Cerebellar nuclear complex (tissue), 1 donor: ENCODE measurements around the gene NPSR1.
"Not testable (repeated sequence)": the region's sequence is repeated elsewhere in the genome, so short reads cannot be mapped to it uniquely, and the experiment has no call there.

Source experiments
- DNase-seq, 2 experiments: peaks; one replicate each; lab custom pipeline; 2025; lab: John Stamatoyannopoulos, UW

Gene NPSR1

DNA sequence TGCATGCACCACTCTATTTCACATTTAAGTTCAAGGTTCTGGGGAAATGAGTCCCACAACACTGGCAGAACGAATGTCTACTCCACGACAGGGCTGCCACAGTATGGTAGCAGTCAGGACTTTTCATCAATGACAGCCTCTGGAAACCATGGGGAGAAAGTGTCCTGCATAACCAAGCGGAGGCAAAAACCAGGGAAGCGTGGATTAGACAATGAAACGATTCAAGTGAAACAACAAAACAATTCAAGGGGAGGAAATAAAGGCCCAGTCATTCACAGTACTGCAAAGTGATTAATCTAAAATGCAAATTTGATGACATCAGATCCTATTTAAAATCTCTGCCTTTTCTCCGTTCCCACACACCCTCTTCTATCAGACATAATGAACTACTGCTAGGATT is 211.0 kb downstream of the NPSR1 start:
- no peak for DNase-seq

DNA sequence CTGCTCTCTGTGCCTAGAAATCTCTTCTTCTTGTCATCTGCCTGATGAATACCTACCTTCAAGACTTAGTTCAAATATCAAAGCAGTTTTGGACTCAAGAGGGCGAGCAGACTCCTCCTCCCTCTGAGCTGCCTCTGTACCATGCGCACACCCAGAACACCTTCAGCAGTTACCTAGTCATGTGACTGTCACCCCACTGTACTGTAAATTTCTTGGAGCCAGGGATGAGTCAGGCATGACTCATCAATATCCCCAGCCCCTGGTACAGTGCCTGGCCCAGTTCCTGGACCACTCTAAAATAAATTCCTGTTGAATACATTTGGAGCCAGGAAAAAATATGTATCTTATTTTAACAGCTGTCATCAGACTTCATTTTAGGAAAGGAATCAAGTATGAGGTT is 212.0 kb downstream of the NPSR1 start:
- DNase-seq: not testable (repeated sequence)

DNA sequence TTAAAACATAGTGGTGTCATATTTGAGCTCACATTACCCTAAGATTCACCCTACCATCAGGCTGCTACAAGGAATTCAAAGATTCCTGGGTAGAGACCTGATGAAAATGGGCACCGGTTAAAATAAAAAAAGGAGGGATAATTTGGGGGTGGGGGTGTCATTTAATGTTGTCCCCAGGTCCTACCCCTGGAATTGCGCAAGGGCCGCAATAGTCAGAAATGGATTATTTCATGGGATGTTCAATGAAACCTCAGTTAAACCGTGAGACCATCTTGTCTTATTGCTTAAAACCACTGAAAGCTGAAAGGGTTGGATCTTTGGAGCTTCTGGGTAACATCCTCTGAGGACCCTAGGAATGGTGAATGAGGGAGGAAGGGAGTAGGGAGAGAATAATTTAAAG is 216.3 kb downstream of the NPSR1 start:
- DNase-seq: not testable (repeated sequence)

DNA sequence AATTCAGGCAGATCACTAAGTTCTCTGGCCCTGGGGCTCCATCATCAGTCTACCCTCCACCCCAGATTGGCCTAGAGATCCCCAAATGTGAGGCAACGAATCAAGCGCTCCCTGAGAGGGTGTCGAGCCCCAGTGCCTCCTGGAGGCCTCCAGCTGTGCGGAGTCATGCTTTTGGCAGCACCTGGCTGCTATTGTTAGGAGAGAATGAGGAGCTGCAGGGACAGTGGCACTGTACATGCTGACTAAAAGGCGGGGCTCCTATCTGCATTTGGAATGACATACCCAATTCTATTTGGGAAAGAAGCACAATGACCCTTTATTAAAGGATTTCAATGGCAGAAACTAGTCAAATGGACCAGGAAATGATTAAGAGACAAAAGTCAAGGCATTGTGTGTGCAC is 217.5 kb downstream of the NPSR1 start:
- DNase-seq: no peak

DNA sequence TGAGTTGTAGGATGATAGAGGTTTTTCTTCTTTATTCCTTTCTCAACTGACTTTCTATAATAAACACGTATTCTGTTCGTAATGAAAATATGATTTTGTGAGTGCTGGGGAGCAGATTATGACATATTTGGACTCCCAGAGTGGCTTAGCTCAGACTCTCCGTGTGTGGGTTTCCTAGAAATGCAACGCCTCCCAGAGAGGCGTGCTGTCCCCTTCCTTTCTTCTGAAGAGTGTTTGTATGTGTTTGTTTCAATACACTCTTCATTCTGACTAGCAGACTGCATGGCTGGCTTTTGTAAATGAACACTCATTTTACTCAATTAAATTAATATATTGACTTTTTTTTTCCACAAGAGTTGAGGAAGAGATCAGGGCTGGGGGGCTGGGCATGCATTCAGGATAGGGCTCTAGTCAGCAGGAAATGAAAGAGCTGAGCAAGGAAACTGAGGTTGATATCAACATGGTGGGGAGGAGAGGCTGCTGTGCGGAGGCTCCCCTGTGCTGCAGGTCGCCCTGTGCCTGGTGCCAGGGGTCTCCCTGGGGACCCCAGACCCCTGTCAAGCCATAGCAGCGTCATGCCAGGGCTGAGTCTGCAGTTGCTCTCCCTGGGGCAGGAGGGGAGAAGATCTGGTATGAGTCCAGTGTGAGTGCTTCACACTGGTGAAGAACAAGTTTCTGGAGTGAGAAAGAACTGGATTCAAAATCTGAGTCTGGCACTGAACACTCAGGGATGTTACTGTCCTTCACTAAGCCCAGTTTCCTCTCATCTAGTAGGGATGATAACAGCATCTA is 221.1 kb downstream of the NPSR1 start:
- DNase-seq: not testable (repeated sequence)

DNA sequence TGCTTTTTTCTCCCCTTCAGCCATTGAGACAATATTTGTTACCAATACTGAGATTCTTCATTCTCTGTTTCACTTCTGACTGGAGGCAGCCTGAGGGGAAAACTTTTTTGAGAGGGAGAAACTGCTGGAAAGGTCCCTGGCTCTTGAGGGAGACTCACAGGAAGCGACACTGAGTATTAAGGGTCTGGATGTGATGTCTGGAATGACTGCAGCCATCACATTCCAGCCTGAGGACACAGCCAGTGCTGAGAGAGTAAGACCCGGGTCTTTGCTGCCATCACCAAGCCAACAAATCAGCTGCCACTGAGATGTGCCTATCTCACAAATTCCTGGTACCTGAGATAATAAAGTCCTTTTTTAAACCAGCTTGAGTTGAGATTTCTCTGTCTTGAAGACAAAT is 221.9 kb downstream of the NPSR1 start:
- no peak for DNase-seq

DNA sequence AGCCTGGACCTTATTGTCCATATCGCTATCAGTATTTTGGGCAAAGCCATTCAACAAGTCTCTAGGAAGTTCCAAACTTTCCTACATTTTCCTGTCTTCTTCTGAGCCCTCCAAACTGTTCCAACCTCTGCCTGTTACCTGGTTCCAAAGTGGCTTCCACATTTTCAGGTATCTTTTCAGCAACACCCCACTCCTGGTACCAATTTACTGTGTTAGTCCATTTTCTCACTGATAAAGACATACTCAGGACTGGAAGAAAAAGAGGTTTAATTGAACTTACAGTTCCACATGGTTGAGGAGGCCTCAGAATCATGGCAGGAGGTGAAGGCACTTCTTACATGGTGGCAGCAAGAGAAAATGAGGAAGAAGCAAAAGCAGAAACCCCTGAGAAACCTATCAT is 225.8 kb downstream of the NPSR1 start:
- DNase-seq: not testable (repeated sequence)

DNA sequence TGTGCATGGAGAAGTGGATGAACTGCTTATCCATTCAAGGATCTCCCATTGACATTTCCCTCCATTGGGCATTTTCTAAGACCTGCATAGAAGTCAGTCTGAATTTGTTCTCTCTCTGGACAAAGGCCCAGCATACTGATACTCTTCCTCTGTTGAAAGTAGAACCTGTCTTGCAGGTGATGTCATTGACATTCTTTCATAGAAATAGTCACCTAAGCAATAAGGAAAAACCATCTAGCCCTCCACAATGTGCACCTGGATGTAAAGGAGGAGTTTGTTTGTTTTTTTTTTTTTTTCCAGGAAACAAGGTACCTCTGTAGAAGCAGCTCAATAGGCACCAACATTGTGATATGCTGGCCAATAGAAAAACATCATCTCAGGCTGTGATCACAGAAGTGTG is 228.8 kb downstream of the NPSR1 start:
- no peak for DNase-seq

DNA sequence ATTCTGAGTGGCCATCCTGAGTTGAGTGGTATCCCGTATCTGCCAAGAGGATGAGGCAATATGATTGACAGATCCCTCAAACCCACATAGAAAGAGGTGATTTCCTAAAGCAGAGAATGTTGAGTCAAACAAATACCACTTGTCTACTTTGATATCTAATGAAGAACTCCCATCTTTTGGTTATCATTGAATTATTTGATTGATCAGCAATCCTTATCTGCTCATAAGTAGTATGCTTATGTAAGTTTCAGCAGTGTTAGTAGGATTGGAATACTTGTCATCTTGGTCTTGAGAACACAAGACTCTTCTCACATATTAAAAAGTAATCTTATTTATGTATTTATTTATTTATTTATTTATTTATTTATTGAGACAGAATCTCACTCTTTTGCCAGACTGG is 231.9 kb downstream of the NPSR1 start:
- DNase-seq: no peak

DNA sequence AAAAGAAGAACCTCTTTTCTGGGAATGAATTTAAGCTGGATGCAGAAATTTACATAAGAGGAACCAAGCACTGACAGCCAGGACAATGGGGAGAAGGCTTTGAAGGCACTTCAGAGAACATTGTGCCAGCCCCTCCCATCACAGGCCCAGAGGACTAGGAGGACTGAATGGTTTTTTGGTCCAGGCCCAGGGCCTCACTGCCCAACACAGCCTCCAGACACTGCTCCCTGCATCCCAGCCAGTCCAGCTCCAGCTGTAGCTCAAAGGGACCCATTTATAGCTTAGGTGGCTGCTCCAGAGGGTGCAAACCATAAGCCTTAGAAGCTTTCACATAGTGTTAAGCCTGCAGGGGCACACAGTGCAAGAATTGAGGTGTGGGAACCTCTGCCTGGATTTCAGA is 237.2 kb downstream of the NPSR1 start:
- DNase-seq: no peak
